ENCODE data around the gene GABRR1.

GABRR1 gene

GRCh38 chr6:89190741-89191140, 26.4 kb downstream of the GABRR1 start:
- no peak overlapping the region for H3K27ac ChIP-seq
- H3K36me3 ChIP-seq = no peaks in the 10 kb centered on the region
- no peaks in the 10 kb centered on the region for H3K27me3 ChIP-seq (ENCODE audit: insufficient read depth, low read depth, severe bottlenecking)
- no peak for TF ChIP-seq CTCF (IDR thresholded peaks at IDR 0.05; ENCODE audit: low read depth, low read length)
- H3K9me3 ChIP-seq (ENCODE audit: severe bottlenecking) = peaks cover 6% of the 10 kb centered on the region
- H3K4me3 ChIP-seq (ENCODE audit: low read depth, low read length) = no peak overlapping the region
- DNase-seq = no peak

DNA sequence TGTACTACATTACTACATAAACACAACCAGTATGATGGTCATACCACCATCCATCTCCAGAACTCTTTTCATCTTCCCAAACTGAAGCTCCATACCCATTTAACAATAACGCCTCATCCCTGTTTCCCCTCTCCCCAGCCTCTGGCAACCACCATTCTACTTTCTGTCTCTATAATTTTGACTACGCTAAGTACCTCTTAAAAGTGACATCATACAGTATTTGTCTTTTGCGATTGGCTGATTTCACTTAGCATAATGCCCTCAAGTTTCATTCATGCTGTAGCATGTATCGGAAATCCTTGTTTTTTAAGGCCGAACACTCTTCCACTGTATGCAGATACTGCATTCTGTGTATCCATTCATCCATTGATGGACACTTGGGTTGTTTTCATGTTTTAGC, 29.7 kb downstream of the GABRR1 start:
- no peak overlapping the region for H3K27ac ChIP-seq
- H3K27me3 ChIP-seq (ENCODE audit: insufficient read depth, low read depth, severe bottlenecking) = no peaks in the 10 kb centered on the region
- no peak for TF ChIP-seq CTCF (IDR thresholded peaks at IDR 0.05; ENCODE audit: low read depth, low read length)
- DNase-seq = no peak
- no peaks in the 10 kb centered on the region for H3K9me3 ChIP-seq (ENCODE audit: severe bottlenecking)
- H3K36me3 ChIP-seq = no peaks in the 10 kb centered on the region
- no peak overlapping the region for H3K4me3 ChIP-seq (ENCODE audit: low read depth, low read length)

- no peak for TF ChIP-seq CTCF (IDR thresholded peaks at IDR 0.05; ENCODE audit: low read depth, low read length)
- Histone ChIP-seq H3K27ac (no peak overlapping the region), H3K36me3 (no peaks in the 10 kb centered on the region), H3K27me3 (ENCODE audit: insufficient read depth, low read depth, severe bottlenecking) (no peaks in the 10 kb centered on the region), H3K4me3 (ENCODE audit: low read depth, low read length) (no peak overlapping the region), H3K9me3 (ENCODE audit: severe bottlenecking) (no peaks in the 10 kb centered on the region)
- no peak for DNase-seq
Observed at GRCh38 chr6:89186762-89187161, 30.4 kb downstream of the GABRR1 start.

- Histone ChIP-seq H3K27ac (no peak overlapping the region), H3K27me3 (ENCODE audit: insufficient read depth, low read depth, severe bottlenecking) (no peaks in the 10 kb centered on the region), H3K36me3 (no peaks in the 10 kb centered on the region), H3K9me3 (ENCODE audit: severe bottlenecking) (no peaks in the 10 kb centered on the region), H3K4me3 (ENCODE audit: low read depth, low read length) (no peak overlapping the region)
- TF ChIP-seq CTCF (IDR thresholded peaks at IDR 0.05; ENCODE audit: low read depth, low read length) = no peak
- no peak for DNase-seq
Observed at GRCh38 chr6:89184344-89184743, 32.8 kb downstream of the GABRR1 start.

DNA sequence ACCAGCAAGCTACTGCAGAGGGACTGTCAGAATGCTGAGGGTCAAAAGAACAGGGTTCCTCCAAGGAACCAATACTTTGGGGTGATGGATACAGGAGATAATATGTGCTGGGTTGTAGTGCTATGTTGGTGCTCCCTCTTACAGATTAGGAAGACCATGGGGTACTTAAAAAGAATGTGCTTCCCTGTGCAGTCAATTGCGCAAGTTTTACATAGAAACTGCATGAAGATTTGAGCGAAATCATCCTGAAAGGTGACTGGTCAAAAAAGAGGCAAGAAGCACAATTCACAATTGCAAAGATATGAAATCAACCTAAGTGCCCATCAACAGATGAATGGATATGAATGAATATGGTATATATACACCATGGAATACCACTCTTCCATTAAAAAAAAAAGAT, 33.9 kb downstream of the GABRR1 start:
- Histone ChIP-seq H3K36me3 (no peaks in the 10 kb centered on the region), H3K27me3 (ENCODE audit: insufficient read depth, low read depth, severe bottlenecking) (no peaks in the 10 kb centered on the region), H3K9me3 (ENCODE audit: severe bottlenecking) (no peaks in the 10 kb centered on the region), H3K4me3 (ENCODE audit: low read depth, low read length) (no peak overlapping the region), H3K27ac (no peak overlapping the region)
- DNase-seq = no peak
- TF ChIP-seq CTCF (IDR thresholded peaks at IDR 0.05; ENCODE audit: low read depth, low read length) = no peak

GRCh38 chr6:89180971-89181370, 36.2 kb downstream of the GABRR1 start:
- H3K27me3 ChIP-seq (ENCODE audit: insufficient read depth, low read depth, severe bottlenecking) = no peaks in the 10 kb centered on the region

More at GRCh38 chr6:89180971-89181370, 36.2 kb downstream of the GABRR1 start:
- no peak for TF ChIP-seq CTCF (IDR thresholded peaks at IDR 0.05; ENCODE audit: low read depth, low read length)
- H3K9me3 ChIP-seq (ENCODE audit: severe bottlenecking) = no peaks in the 10 kb centered on the region
- H3K27ac ChIP-seq = no peak overlapping the region
- no peak for DNase-seq
- H3K36me3 ChIP-seq = no peaks in the 10 kb centered on the region
- H3K4me3 ChIP-seq (ENCODE audit: low read depth, low read length) = no peak overlapping the region
